PFSK-1 (cell line): ENCODE data around the gene GSTM2.

ENCODE experiments used
- FOXP2 ChIP-seq: optimal IDR thresholded peaks from 2 replicates; pipeline ENCODE3; 2011; ENCODE audit warnings: borderline replicate concordance, control low read depth, inconsistent platforms; ENCODE audit not compliant: insufficient read depth; ENCODE audit errors: extremely low read length, extremely low read depth
- POLR2AphosphoS5 ChIP-seq: IDR thresholded peaks from 2 replicates; pipeline ENCODE4 v1.6.1; 2012; ENCODE audit warnings: low read depth, mild to moderate bottlenecking, control low read depth, low read length, moderate library complexity
- REST ChIP-seq, 2 experiments: IDR thresholded peaks; 2 replicates each; pipeline versions ENCODE4 v1.6.1 to v1.8.0; 2011 to 2012; ENCODE audit warnings: low read depth in 2 of 2, low read length in 2 of 2, control low read depth in 1 of 2, inconsistent platforms in 1 of 2, mild to moderate bottlenecking in 1 of 2, moderate library complexity in 1 of 2; ENCODE audit not compliant: insufficient read depth in 1 of 2
- SIN3A ChIP-seq: IDR thresholded peaks from 2 replicates; pipeline ENCODE4 v1.6.1; 2012; ENCODE audit warnings: mild to moderate bottlenecking, low read length, moderate library complexity, borderline replicate concordance; ENCODE audit not compliant: insufficient read depth
- TAF1 ChIP-seq: IDR thresholded peaks from 2 replicates; pipeline ENCODE4 v1.6.1; 2012; ENCODE audit warnings: low read length, control low read depth, borderline replicate concordance; ENCODE audit not compliant: insufficient read depth

The GSTM2 gene

GRCh38 chr1:109620841-109621286 lies 47.0 kb upstream of the GSTM2 start:
- no peak for TF ChIP-seq POLR2AphosphoS5
- peak; percentile 86 for TF ChIP-seq FOXP2
- no peak for TF ChIP-seq REST (IDR thresholded peaks at IDR 0.05; ENCODE audit: insufficient read depth in 1 of 2, low read depth in 2 of 2, low read length in 2 of 2)
- TF ChIP-seq SIN3A: peak; percentile 66; the same call in 1 of the 2 replicates

DNA sequence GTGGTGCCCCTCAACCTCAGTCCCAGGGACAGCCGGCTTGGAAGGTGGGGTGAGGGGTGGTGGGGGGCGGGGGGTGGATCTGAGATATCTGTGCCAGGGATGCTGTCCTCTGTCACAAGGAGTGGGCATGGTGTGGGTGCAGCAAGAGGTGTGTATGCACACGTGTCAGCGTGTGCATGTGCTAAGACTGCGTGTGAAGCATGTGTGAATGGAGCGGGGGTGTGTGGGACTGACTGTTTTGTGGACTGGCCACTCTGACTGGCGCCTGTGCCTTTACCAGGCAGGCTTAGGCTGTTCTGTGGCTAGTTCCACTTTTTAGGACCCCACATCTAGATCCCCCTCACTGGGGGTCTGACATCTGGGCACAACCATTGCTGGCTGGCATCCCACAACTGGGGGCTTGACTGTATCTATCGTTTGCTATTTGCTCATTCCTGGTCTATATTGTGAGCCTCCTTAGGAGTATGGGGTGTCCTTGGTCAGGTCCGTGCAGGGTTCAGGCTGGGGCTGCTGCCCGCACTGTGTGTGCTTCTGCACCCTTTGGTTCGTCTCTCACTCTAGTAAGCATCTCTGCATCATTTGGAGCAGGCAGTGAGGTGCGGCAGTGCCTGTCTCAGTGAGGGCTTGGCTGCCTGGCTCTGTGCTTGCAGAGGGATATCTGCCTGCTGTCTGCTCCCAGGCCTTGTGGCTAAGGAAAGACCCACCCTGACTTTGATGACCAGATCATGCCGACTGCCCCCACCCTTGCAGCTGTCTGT lies 46.3 kb upstream of the GSTM2 start:
- no peak for TF ChIP-seq POLR2AphosphoS5
- TF ChIP-seq TAF1: no peak
- no peak for TF ChIP-seq REST (IDR thresholded peaks at IDR 0.05; ENCODE audit: insufficient read depth in 1 of 2, low read depth in 2 of 2, low read length in 2 of 2)
- TF ChIP-seq SIN3A: no peak
- TF ChIP-seq FOXP2: no peak

DNA sequence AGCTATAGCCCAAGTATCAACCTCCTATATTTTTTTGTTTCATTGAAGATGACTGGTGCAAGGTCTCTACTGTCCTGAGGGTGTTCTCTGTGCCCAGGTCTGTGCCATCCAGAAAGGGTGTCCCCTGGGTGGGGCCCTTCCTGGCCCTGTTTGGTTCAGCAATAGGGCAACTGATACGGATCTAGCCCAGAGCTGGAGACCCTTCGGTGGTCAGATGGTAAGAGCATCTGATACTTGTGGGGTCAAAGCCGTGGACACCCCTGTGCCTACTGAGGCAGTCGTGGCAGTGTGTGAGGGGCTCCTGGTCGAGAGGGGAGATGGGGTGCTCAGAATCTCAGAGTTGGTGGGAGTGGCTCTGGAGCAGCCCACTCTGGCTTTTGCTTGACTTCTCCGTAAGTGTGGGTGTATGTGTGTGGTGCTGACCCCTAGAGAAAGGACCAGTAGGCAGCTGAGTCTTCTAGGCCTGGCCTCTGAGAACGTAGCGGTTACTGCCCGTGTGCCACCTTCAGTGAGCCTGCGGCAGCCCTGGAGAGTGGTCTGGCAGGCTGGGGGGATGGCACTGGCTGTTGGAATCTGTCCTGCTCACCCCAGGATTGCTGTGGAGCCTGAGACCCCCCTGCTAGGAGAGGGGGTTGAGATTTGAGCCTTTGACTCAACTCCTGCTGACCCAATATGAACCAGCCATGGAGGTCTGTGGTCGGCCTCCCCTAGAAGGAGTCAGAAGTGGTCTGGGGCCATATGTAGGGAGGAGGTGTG lies 45.5 kb upstream of the GSTM2 start:
- TF ChIP-seq SIN3A (no peak), REST (IDR thresholded peaks at IDR 0.05; ENCODE audit: insufficient read depth in 1 of 2, low read depth in 2 of 2, low read length in 2 of 2) (no peak), FOXP2 (no peak), TAF1 (no peak), POLR2AphosphoS5 (no peak)

GRCh38 chr1:109622895-109623294 lies 45.0 kb upstream of the GSTM2 start:
- TF ChIP-seq POLR2AphosphoS5 (no peak), REST (IDR thresholded peaks at IDR 0.05; ENCODE audit: insufficient read depth in 1 of 2, low read depth in 2 of 2, low read length in 2 of 2) (no peak), FOXP2 (no peak), SIN3A (no peak), TAF1 (no peak)
